ENCODE data around the gene THRB.
"Not testable (repeated sequence)": the region's sequence is repeated elsewhere in the genome, so short reads cannot be mapped to it uniquely, and the experiment has no call there.

THRB gene

GRCh38 chr3:24450160-24450907, 44.3 kb downstream of the THRB start:
- DNase-seq, result no peak

GRCh38 chr3:24447836-24448235, 46.8 kb downstream of the THRB start:
- no peak for DNase-seq

GRCh38 chr3:24446032-24446431, 48.6 kb downstream of the THRB start:
- no peak for DNase-seq

GRCh38 chr3:24443476-24443875, 51.2 kb downstream of the THRB start:
- no peak for DNase-seq

GRCh38 chr3:24440760-24441464, 53.7 kb downstream of the THRB start:
- no peak for DNase-seq

- no peak for DNase-seq
Observed at GRCh38 chr3:24439021-24439420, 55.6 kb downstream of the THRB start.

- no peak for DNase-seq
Observed at GRCh38 chr3:24437326-24437725, 57.3 kb downstream of the THRB start.

- DNase-seq, result peak in 2 of 56 donors; percentile 6 to 15
Observed at GRCh38 chr3:24435584-24435983, 59.1 kb downstream of the THRB start.

- DNase-seq, result no peak
Observed at GRCh38 chr3:24434651-24435050, 60.0 kb downstream of the THRB start.

- no peak for DNase-seq
Observed at GRCh38 chr3:24433838-24434591, 60.6 kb downstream of the THRB start.

GRCh38 chr3:24432989-24433388, 61.7 kb downstream of the THRB start:
- no peak for DNase-seq

- DNase-seq, result no peak
Observed at GRCh38 chr3:24428481-24428880, 66.2 kb downstream of the THRB start.

- DNase-seq, result no peak
Observed at GRCh38 chr3:24426896-24427295, 67.8 kb downstream of the THRB start.

GRCh38 chr3:24420829-24421228, 73.8 kb downstream of the THRB start:
- DNase-seq, result not testable (repeated sequence)

- no peak for DNase-seq
Observed at GRCh38 chr3:24420224-24420623, 74.4 kb downstream of the THRB start.

- DNase-seq, result no peak
Observed at GRCh38 chr3:24419067-24419791, 75.4 kb downstream of the THRB start.

GRCh38 chr3:24417730-24418129, 76.9 kb downstream of the THRB start:
- no peak for DNase-seq

GRCh38 chr3:24416224-24416623, 78.4 kb downstream of the THRB start:
- DNase-seq, result no peak

GRCh38 chr3:24415824-24416223, 78.8 kb downstream of the THRB start:
- DNase-seq, result no peak

- not testable (repeated sequence) for DNase-seq
Observed at GRCh38 chr3:24413662-24414061, 81.0 kb downstream of the THRB start.

- DNase-seq, result no peak
Observed at GRCh38 chr3:24410860-24411259, 83.8 kb downstream of the THRB start.

Measured in amygdala (tissue), 56 donors.